Thymus (tissue), 11 donors: ENCODE measurements around the gene REP15. TPM values are rescaled to one million over a fixed set of nuclear protein-coding genes. Genes with fewer than 3 reads are reported as not detected.

Experiments
- DNase-seq, 9 donors: peaks; one replicate each; pipeline ENCODE4 v3.0.0-alpha.2; 2013; ENCODE audit warnings: low spot score in 9 of 9, low read depth in 6 of 9, missing footprints in 1 of 9
- H3K27ac ChIP-seq, 2 donors: one replicate each; pipeline ENCODE4 v1.5.1; 2013; ENCODE audit warnings: control low read depth in 1 of 2, low read depth in 1 of 2, low read length in 1 of 2, mild to moderate bottlenecking in 1 of 2, moderate library complexity in 1 of 2
- H3K27me3 ChIP-seq, 2 donors: one replicate each; pipeline ENCODE4 v1.5.1; 2013; ENCODE audit warnings: low read length in 1 of 2; ENCODE audit not compliant: control insufficient read depth in 2 of 2, insufficient read depth in 1 of 2
- H3K36me3 ChIP-seq, 2 donors: one replicate each; pipeline ENCODE4 v1.5.1; 2013; ENCODE audit warnings: low read length in 1 of 2, mild to moderate bottlenecking in 1 of 2, moderate library complexity in 1 of 2; ENCODE audit not compliant: control insufficient read depth in 2 of 2, insufficient read depth in 2 of 2
- H3K4me1 ChIP-seq, 2 donors: one replicate each; pipeline ENCODE4 v1.5.1; 2013; ENCODE audit warnings: low read length in 2 of 2; ENCODE audit not compliant: control insufficient read depth in 2 of 2, insufficient read depth in 2 of 2
- H3K4me3 ChIP-seq, 2 donors: one replicate each; pipeline ENCODE4 v1.5.1; 2013; ENCODE audit warnings: low read length in 2 of 2, control low read depth in 1 of 2, mild to moderate bottlenecking in 1 of 2
- H3K9me3 ChIP-seq, 2 donors: one replicate each; pipeline ENCODE4 v1.5.1; 2013; ENCODE audit warnings: low read length in 1 of 2, mild to moderate bottlenecking in 1 of 2; ENCODE audit not compliant: control insufficient read depth in 2 of 2, insufficient read depth in 1 of 2
- WGBS: extraction: QIAGEN DNeasy Blood & Tissue Kit; methylation state at CpG from one replicate; pipeline ENCODE4 v1.1.7; 2013; 5-methylcytosine and 5-hydroxymethylcytosine counted together
- polyA plus RNA-seq: library from polyadenylated mRNA; stranded (reverse); fragments of 200-250 nt; gene quantifications from one replicate; pipeline ENCODE4 v1.2.3, GENCODE V29; 2013
- total RNA-seq: library from RNA; stranded (reverse); fragments of 120-200 nt; gene quantifications from one replicate; pipeline ENCODE4 v1.2.4, GENCODE V29; 2013
- donor health status: healthy.

The REP15 gene
- total and polyA plus RNA-seq, 2 donors = 0.47 to 0.94 TPM

GRCh38 chr12:27667540-27667939, 28.7 kb upstream of the REP15 start:
- DNase-seq = no peak
- Histone ChIP-seq H3K27ac (no peak overlapping the region), H3K36me3 (peaks cover 12 to 23% of the 10 kb centered on the region in 2 donors), H3K4me1 (no peaks in the 10 kb centered on the region), H3K4me3 (no peak overlapping the region), H3K27me3 (no peaks in the 10 kb centered on the region), H3K9me3 (no peaks in the 10 kb centered on the region)
- 95% methylated on average over 6 of the region's 6 CpGs for WGBS

- Histone ChIP-seq H3K4me3 (no peak overlapping the region), H3K27me3 (no peaks in the 10 kb centered on the region), H3K4me1 (no peaks in the 10 kb centered on the region), H3K27ac (no peak overlapping the region), H3K36me3 (peaks cover 18 to 20% of the 10 kb centered on the region in 2 donors), H3K9me3 (no peaks in the 10 kb centered on the region)
- 94% methylated on average over 4 of the region's 4 CpGs for WGBS
- no peak for DNase-seq
These were observed 24.2 kb upstream of the REP15 start for GRCh38 chr12:27672051-27672450.

DNA sequence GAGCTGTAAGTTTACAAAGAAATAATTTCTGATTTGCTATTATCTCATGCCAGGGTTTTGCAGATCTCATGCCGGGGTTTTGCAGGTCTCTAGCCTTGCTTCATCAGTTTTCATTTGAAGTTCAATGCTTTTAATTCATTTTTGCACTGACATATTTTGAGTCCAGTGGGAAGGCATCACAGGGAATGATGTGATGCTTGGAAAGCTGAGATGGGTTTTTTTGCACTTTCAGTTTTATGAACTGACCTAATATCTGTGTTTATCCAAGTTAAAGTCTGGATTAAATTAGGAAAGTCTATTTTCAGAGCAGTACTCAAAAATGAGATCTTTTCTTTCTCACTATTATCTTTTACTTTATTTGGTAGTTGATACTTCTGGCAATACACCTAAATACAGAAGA, 23.6 kb upstream of the REP15 start:
- no peak for DNase-seq
- no peaks in the 10 kb centered on the region for H3K9me3 ChIP-seq
- H3K4me1 ChIP-seq = no peaks in the 10 kb centered on the region
- peaks cover 17 to 18% of the 10 kb centered on the region in 2 donors for H3K36me3 ChIP-seq
- no peak overlapping the region for H3K4me3 ChIP-seq
- 95% methylated on average over 1 of the region's 1 CpG for WGBS
- no peaks in the 10 kb centered on the region for H3K27me3 ChIP-seq
- H3K27ac ChIP-seq = no peak overlapping the region

DNA sequence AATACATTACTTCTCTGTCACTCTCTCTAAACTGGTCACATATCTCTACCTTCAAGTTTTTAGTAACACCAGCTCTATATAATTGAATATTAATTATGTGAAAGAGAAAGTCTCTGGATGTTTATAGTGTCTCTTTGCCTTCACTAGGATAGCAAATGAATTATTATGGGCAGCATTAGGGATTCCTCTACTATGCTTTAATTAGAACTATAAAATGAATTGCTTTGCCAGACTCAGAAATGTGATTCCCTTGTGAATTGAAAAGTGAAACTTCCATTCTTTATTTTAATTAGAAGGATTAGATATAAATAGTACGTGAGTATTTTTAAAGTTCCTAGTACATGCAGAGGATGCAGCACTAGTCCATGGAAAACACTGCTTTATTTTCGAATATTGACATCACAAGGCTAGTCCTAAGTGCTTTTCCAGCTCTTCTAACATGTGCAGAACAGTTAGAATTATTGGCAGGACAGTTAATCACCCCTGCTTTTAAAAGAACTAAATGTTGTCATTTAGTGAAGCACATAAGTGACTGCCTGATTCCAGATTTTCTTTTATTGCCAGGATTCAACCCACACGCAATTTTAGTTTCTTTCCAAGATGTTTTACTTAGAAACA, 23.0 kb upstream of the REP15 start:
- no peaks in the 10 kb centered on the region for H3K27me3 ChIP-seq
- peaks cover 12% of the 10 kb centered on the region in 2 donors for H3K36me3 ChIP-seq
- no peaks in the 10 kb centered on the region for H3K9me3 ChIP-seq
- no peaks in the 10 kb centered on the region for H3K4me1 ChIP-seq
- H3K4me3 ChIP-seq = no peak overlapping the region
- DNase-seq = no peak
- no peak overlapping the region for H3K27ac ChIP-seq
- 94% methylated on average over 3 of the region's 3 CpGs for WGBS

DNA sequence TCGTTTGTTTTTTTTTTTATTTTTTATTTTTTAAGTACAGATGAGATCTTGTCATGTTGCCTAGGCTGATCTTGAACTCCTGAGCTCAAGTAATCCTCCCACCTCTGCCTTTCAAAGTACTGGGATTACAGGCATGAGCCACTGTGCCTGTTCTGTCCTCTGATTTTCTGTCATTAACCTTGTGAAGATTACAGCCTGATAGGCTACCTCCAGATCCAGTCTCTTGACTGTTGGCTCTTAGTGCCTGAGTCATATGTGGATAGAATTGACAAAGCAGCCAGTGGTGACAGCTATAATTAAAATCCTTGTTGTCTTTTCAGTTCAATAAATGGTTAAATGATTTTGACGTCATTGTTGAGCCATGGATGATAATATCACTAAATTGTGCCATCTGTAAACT, 21.3 kb upstream of the REP15 start:
- WGBS = 97% methylated on average over 2 of the region's 2 CpGs
- no peaks in the 10 kb centered on the region for H3K9me3 ChIP-seq
- no peaks in the 10 kb centered on the region for H3K27me3 ChIP-seq
- no peaks in the 10 kb centered on the region for H3K4me1 ChIP-seq
- DNase-seq = no peak
- H3K36me3 ChIP-seq = peaks cover 12 to 16% of the 10 kb centered on the region in 2 donors
- no peak overlapping the region for H3K4me3 ChIP-seq
- H3K27ac ChIP-seq = no peak overlapping the region

DNA sequence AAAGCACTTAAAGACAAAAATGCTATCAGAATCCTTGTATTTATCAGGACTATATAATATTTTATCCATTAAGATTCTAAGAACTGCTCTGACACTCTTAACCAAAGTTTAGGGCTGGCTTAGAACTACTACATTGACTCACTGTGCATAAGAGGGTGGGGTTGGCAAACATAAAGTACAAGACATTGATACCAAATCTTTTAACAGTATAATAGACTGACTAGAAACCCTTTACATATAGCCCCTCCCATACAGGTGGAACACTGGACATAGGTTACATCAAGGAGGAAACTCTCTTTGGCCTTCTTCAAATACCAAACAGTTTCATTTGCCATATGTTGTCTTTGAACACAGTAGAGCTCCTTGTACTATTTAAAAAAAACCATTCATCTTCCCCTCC, 15.6 kb upstream of the REP15 start:
- no peak overlapping the region for H3K27ac ChIP-seq
- no peak for DNase-seq
- no peaks in the 10 kb centered on the region for H3K27me3 ChIP-seq
- no peak overlapping the region for H3K4me3 ChIP-seq
- H3K4me1 ChIP-seq = no peaks in the 10 kb centered on the region
- H3K9me3 ChIP-seq = no peaks in the 10 kb centered on the region
- H3K36me3 ChIP-seq = peaks cover 21 to 30% of the 10 kb centered on the region in 2 donors

- Histone ChIP-seq H3K9me3 (no peaks in the 10 kb centered on the region), H3K36me3 (peaks cover 20 to 26% of the 10 kb centered on the region in 2 donors), H3K4me1 (no peaks in the 10 kb centered on the region), H3K4me3 (no peak overlapping the region), H3K27me3 (no peaks in the 10 kb centered on the region), H3K27ac (no peak overlapping the region)
- WGBS = 98% methylated on average over 2 of the region's 2 CpGs
- no peak for DNase-seq
These were observed 13.7 kb upstream of the REP15 start for GRCh38 chr12:27682534-27682933.

DNA sequence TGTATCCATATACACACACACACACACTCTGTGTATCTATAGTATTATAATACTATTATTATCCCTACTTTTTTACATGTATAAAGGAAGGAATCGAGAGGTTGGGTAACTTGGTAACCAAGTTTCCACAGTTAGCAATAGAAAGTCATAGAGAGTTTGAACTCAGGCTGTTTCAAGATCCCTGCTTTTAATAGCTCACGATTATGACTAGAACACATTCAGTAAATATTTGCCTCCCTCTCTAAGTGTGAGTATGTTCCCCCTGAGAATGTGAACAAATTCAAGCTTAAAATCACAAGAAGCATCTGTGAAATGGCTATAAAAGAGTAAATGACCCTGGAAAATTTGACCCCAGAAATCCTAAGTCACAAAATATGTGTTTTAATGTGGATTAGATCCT, 11.0 kb upstream of the REP15 start:
- H3K4me1 ChIP-seq = no peaks in the 10 kb centered on the region
- 98% methylated on average over 2 of the region's 2 CpGs for WGBS
- DNase-seq = no peak
- H3K36me3 ChIP-seq = peaks cover 30 to 40% of the 10 kb centered on the region in 2 donors
- H3K27ac ChIP-seq = no peak overlapping the region
- H3K4me3 ChIP-seq = no peak overlapping the region
- no peaks in the 10 kb centered on the region for H3K27me3 ChIP-seq
- no peaks in the 10 kb centered on the region for H3K9me3 ChIP-seq

- no peaks in the 10 kb centered on the region for H3K27me3 ChIP-seq
- H3K4me3 ChIP-seq = no peak overlapping the region
- no peak for DNase-seq
- H3K9me3 ChIP-seq = no peaks in the 10 kb centered on the region
- no peaks in the 10 kb centered on the region for H3K4me1 ChIP-seq
- H3K27ac ChIP-seq = no peak overlapping the region
- H3K36me3 ChIP-seq = peaks cover 29 to 43% of the 10 kb centered on the region in 2 donors
These were observed 10.1 kb upstream of the REP15 start for GRCh38 chr12:27686147-27686546.

DNA sequence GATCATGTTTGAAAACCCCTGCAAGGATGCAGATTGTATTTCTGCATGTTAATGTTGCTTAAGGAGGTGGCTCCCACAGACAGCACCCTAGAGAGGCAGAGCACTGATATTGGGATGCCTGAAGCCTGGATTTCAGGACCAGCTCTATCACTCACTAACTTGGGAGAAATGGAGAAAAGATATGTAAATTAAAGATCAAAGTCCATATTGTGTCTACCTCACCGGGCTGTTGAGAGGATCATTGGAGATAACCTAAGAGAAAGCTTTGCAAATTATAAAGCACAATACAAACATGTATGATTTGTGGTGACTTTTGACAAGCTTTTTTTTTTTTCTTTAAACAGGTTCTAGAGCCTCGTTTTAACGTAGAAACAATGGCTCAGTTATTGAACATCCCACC, 7.6 kb upstream of the REP15 start:
- no peak for DNase-seq
- no peak overlapping the region for H3K4me3 ChIP-seq
- no peaks in the 10 kb centered on the region for H3K4me1 ChIP-seq
- WGBS = 98% methylated on average over 3 of the region's 3 CpGs
- peaks cover 23 to 44% of the 10 kb centered on the region in 2 donors for H3K36me3 ChIP-seq
- no peaks in the 10 kb centered on the region for H3K27me3 ChIP-seq
- no peaks in the 10 kb centered on the region for H3K9me3 ChIP-seq
- H3K27ac ChIP-seq = no peak overlapping the region
